B cell (primary cell): ENCODE measurements around the gene FAM81A.

Experiments used
- EZH2 ChIP-seq: IDR thresholded peaks from 2 replicates; pipeline ENCODE4 v1.6.1; 2012; ENCODE audit warnings: borderline replicate concordance, low read depth, mild to moderate bottlenecking, moderate library complexity, low read length; ENCODE audit not compliant: insufficient read depth, poor library complexity, severe bottlenecking
- TF ChIP-seq, protein P1 (sequence below): fragments of 200-600 bp; IDR thresholded peaks from one replicate; pipeline ENCODE4 v1.8.0; 2022; ENCODE audit warnings: antibody characterized with exemption, mild to moderate bottlenecking

DNA sequence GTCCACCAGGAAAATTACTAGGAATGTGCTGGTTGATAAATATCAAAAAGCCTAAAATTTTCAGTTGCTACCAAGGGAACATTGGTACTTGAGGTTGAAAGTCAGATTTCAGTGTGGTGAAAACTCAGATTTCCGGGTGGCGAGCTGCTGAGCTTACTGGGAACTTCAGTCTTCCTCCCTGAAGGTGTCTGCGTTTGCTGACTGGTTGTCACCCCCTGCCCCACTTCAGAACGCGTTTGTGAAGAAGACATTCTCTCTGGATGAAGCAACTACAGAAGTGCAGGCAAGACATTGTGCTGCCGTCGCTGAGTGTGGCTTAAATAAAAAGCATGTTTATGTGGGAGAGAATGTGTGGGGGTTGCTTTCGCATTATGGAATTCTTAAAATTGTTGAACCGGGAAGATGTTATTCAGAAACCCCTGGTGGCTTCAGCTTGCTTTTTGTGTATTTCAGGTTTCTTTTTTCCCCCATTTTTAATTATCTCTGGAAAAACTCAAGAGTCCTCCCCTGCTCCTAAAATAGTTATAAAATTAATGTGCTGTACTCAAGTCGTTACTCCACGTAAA, 7.1 kb downstream of the FAM81A start:
- no peak for TF ChIP-seq EZH2
- TF ChIP-seq, protein P1, sequence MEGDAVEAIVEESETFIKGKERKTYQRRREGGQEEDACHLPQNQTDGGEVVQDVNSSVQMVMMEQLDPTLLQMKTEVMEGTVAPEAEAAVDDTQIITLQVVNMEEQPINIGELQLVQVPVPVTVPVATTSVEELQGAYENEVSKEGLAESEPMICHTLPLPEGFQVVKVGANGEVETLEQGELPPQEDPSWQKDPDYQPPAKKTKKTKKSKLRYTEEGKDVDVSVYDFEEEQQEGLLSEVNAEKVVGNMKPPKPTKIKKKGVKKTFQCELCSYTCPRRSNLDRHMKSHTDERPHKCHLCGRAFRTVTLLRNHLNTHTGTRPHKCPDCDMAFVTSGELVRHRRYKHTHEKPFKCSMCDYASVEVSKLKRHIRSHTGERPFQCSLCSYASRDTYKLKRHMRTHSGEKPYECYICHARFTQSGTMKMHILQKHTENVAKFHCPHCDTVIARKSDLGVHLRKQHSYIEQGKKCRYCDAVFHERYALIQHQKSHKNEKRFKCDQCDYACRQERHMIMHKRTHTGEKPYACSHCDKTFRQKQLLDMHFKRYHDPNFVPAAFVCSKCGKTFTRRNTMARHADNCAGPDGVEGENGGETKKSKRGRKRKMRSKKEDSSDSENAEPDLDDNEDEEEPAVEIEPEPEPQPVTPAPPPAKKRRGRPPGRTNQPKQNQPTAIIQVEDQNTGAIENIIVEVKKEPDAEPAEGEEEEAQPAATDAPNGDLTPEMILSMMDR: no peak
